ENCODE data around the gene EPS8L3. TPM values are rescaled to one million over a fixed set of nuclear protein-coding genes. Genes with fewer than 3 reads are reported as not detected.

Gene EPS8L3
- total RNA-seq, 1 experiment from 2014 or later: not detected

DNA sequence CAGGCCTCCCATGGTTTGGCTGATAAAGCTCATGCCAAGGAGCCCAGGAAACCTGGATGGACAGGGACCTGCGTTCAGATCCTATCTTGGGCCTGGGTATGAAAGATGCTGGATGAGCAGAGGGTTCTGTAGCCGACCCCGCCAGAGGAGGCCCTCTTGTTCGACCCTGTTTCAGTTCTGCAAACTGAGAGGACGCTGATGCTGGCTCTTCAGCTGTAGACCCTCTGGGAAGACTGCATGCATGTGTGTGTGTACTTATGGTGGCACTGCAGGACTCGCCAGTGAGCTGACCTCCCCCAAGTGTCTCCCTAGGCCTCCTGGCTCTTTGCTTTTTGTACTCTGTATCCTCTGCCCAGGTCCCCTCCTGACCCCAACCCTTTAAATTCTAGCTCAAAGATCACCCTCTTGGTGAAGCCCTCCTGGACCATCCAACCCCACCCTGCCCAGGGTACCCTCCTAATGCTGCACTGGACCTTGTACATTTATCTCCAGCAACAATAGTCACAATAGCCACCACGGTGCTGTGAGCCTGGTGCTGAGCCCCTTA, 1.6 kb downstream of the EPS8L3 start:
- TF ChIP-seq TCF7L2 (IDR thresholded peaks at IDR 0.05; ENCODE audit: low read depth, low read length): no peak
- TF ChIP-seq, protein P1, sequence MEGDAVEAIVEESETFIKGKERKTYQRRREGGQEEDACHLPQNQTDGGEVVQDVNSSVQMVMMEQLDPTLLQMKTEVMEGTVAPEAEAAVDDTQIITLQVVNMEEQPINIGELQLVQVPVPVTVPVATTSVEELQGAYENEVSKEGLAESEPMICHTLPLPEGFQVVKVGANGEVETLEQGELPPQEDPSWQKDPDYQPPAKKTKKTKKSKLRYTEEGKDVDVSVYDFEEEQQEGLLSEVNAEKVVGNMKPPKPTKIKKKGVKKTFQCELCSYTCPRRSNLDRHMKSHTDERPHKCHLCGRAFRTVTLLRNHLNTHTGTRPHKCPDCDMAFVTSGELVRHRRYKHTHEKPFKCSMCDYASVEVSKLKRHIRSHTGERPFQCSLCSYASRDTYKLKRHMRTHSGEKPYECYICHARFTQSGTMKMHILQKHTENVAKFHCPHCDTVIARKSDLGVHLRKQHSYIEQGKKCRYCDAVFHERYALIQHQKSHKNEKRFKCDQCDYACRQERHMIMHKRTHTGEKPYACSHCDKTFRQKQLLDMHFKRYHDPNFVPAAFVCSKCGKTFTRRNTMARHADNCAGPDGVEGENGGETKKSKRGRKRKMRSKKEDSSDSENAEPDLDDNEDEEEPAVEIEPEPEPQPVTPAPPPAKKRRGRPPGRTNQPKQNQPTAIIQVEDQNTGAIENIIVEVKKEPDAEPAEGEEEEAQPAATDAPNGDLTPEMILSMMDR (IDR thresholded peaks at IDR 0.05): no peak
- no peak for ATAC-seq
- Histone ChIP-seq H3K9me3 (ENCODE audit: control insufficient read depth, insufficient read depth, low read depth, low read length) (no peaks in the 10 kb centered on the region), H3K27ac (ENCODE audit: low read length) (no peak overlapping the region), H3K4me3 (ENCODE audit: low read depth in 2 of 2, low read length in 2 of 2) (no peak overlapping the region), H3K27me3 (ENCODE audit: control insufficient read depth, insufficient read depth, low read length) (no peaks in the 10 kb centered on the region), H3K4me1 (ENCODE audit: control insufficient read depth, insufficient read depth, low read length) (peaks cover 7% of the 10 kb centered on the region; the same call in 1 of the 2 replicates), H3K36me3 (ENCODE audit: control insufficient read depth, insufficient read depth, low read length) (no peaks in the 10 kb centered on the region)
- no TSS peak for BruUV-seq (replicated peaks)
- ChIA-PET CTCF (no interaction called here), POLR2A (no interaction called here)
- intact Hi-C loops (cut with micrococcal nuclease; ENCODE audit: unreplicated experiment): no loop called here
- DNase-seq (ENCODE audit: low read depth, low spot score): no peak
- in situ Hi-C loops (cut with HindIII; ENCODE audit: low pct_unique_long_range_greater_than_20kb, low sequenced_read_pairs): no loop called here

DNA sequence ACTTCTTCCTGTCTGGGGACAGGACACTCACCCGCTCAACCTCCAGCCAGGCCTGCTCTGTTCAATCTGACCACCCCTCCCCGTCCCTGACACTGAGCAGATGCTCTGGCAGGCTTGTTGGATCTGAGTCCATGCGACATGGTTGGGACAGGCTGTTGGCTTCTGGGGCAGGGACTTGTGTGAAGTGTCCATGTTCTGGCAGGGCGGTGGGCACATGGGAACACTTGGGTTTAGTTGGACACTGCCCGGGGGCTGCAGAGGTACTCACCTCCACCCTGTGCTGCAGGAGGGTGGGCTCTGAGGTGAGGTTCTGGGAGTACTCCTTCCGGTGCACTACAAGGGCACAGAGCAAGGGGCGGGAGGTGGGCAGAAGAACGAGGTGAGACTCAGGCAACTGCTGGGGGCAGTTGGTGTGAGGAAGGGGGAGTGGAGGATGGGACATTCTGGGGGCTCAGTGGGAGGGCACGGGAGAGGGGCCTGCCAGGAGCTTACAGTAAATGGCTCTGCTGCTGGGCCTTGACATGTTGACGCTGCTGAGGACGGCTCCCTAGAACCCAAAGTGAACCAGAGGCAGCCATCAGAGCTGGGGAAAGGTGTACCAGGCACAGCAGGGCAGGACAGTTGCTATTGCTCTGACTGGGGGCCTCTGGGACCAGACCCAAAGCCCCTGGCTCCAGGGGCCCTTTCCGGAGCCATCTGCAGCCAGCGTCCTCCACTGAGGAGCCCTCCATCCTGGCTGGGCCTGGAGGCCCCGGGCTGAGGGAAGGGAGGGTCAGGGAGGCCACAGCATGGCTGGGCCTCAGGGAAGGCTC, 2.3 kb downstream of the EPS8L3 start:
- Histone ChIP-seq H3K4me3 (ENCODE audit: low read depth in 2 of 2, low read length in 2 of 2) (no peak overlapping the region), H3K36me3 (ENCODE audit: control insufficient read depth, insufficient read depth, low read length) (no peaks in the 10 kb centered on the region), H3K27ac (ENCODE audit: low read length) (no peak overlapping the region), H3K4me1 (ENCODE audit: control insufficient read depth, insufficient read depth, low read length) (peaks cover 7% of the 10 kb centered on the region; the same call in 1 of the 2 replicates), H3K27me3 (ENCODE audit: control insufficient read depth, insufficient read depth, low read length) (no peaks in the 10 kb centered on the region), H3K9me3 (ENCODE audit: control insufficient read depth, insufficient read depth, low read depth, low read length) (no peaks in the 10 kb centered on the region)
- DNase-seq (ENCODE audit: low read depth, low spot score): no peak
- TF ChIP-seq SIN3A (IDR thresholded peaks at IDR 0.05; ENCODE audit: borderline replicate concordance, insufficient read depth, low read depth, low read length): no peak
- TF ChIP-seq, protein P1 (IDR thresholded peaks at IDR 0.05): no peak
- ChIA-PET POLR2A (no interaction called here), CTCF (no interaction called here)
- in situ Hi-C loops (cut with HindIII; ENCODE audit: low pct_unique_long_range_greater_than_20kb, low sequenced_read_pairs): no loop called here
- intact Hi-C loops (cut with micrococcal nuclease; ENCODE audit: unreplicated experiment): no loop called here
- ATAC-seq: no peak
- no TSS peak for BruUV-seq (replicated peaks)

DNA sequence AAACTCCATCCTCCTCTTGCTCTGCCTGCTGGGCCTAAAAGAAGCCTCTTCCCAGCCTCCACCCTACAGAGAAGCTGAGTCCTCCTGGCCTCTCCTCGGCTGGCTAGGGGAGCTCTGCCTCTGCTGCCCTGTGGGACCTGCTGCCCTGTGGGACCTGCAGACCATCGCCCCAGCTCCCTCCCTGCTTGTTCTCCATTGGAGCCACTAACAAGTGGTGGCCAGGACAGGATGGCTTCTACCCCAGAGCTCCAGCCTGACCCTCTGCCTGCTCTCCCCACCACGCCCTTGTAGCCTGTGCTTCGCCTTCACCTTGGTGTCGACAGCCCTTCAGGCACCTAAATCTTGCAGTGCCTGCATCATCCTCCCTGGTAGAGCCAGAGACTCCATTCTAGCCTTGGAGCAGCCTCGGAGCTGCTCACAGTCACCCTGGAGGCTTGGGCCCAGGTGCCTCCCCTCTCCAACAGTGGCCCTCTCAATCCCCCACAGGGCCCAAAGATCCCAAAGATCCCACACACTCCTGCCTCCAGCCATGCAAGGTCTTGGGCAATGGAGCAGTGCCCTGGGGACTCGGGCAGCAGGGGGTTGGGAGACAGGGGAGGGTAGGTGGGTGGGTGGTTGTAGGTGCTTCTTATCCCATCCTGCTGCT, 3.0 kb downstream of the EPS8L3 start:
- Histone ChIP-seq H3K4me3 (ENCODE audit: low read depth in 2 of 2, low read length in 2 of 2) (no peak overlapping the region), H3K36me3 (ENCODE audit: control insufficient read depth, insufficient read depth, low read length) (no peaks in the 10 kb centered on the region), H3K9me3 (ENCODE audit: control insufficient read depth, insufficient read depth, low read depth, low read length) (no peaks in the 10 kb centered on the region), H3K4me1 (ENCODE audit: control insufficient read depth, insufficient read depth, low read length) (peaks cover 7% of the 10 kb centered on the region; the same call in 1 of the 2 replicates), H3K27ac (ENCODE audit: low read length) (no peak overlapping the region), H3K27me3 (ENCODE audit: control insufficient read depth, insufficient read depth, low read length) (no peaks in the 10 kb centered on the region)
- no TSS peak for BruUV-seq (replicated peaks)
- no peak for DNase-seq (ENCODE audit: low read depth, low spot score)
- POLR2A ChIA-PET: interaction anchor here (0.7 kb wide), 1 partner anchor 284 kb away, joined by 10 read pairs; no protein-coding TSS in a partner anchor
- no peak for ATAC-seq
- in situ Hi-C loops (cut with HindIII; ENCODE audit: low pct_unique_long_range_greater_than_20kb, low sequenced_read_pairs) (no loop called here), intact Hi-C loops (cut with micrococcal nuclease; ENCODE audit: unreplicated experiment) (no loop called here)
- TF ChIP-seq, protein P2, sequence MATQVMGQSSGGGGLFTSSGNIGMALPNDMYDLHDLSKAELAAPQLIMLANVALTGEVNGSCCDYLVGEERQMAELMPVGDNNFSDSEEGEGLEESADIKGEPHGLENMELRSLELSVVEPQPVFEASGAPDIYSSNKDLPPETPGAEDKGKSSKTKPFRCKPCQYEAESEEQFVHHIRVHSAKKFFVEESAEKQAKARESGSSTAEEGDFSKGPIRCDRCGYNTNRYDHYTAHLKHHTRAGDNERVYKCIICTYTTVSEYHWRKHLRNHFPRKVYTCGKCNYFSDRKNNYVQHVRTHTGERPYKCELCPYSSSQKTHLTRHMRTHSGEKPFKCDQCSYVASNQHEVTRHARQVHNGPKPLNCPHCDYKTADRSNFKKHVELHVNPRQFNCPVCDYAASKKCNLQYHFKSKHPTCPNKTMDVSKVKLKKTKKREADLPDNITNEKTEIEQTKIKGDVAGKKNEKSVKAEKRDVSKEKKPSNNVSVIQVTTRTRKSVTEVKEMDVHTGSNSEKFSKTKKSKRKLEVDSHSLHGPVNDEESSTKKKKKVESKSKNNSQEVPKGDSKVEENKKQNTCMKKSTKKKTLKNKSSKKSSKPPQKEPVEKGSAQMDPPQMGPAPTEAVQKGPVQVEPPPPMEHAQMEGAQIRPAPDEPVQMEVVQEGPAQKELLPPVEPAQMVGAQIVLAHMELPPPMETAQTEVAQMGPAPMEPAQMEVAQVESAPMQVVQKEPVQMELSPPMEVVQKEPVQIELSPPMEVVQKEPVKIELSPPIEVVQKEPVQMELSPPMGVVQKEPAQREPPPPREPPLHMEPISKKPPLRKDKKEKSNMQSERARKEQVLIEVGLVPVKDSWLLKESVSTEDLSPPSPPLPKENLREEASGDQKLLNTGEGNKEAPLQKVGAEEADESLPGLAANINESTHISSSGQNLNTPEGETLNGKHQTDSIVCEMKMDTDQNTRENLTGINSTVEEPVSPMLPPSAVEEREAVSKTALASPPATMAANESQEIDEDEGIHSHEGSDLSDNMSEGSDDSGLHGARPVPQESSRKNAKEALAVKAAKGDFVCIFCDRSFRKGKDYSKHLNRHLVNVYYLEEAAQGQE (IDR thresholded peaks at IDR 0.05; ENCODE audit: insufficient read depth in 1 of 2, low read depth in 2 of 2, low read length in 1 of 2): no peak
- no peak for TF ChIP-seq TCF7L2 (IDR thresholded peaks at IDR 0.05; ENCODE audit: low read depth, low read length)
- TF ChIP-seq SIN3A (IDR thresholded peaks at IDR 0.05; ENCODE audit: borderline replicate concordance, insufficient read depth, low read depth, low read length): no peak
- TF ChIP-seq, protein P1 (IDR thresholded peaks at IDR 0.05): no peak
- TF ChIP-seq POLR2AphosphoS5 (IDR thresholded peaks at IDR 0.05; ENCODE audit: low read depth, low read length): no peak
- CTCF ChIA-PET: interaction anchor here (0.6 kb wide), 1 partner anchor 119 kb away, joined by 4 read pairs; no protein-coding TSS in a partner anchor
